Heart right ventricle (tissue), 16 donors: ENCODE results near the gene KCTD8. TPM values are rescaled to one million over a fixed set of nuclear protein-coding genes. Genes with fewer than 3 reads are reported as not detected.

Experiments
- ATAC-seq, 8 donors: fragments of 200-7000 bp; cut with Tn5 transposase; one replicate each; pipeline ENCODE4 v1.9.1; 2020; ENCODE audit warnings: mild to moderate bottlenecking in 8 of 8, moderate library complexity in 8 of 8, moderate number of reproducible peaks in 1 of 8
- DNase-seq, 2 donors: peaks; one replicate each; pipeline ENCODE4 v3.0.0-alpha.2; 2020
- H3K27ac ChIP-seq, 10 donors: fragments of 200-600 bp; sonication (generic) in 2 of 10; one replicate each; pipeline versions ENCODE4 v1.5.0 to v1.8.0; 2020 to 2022; ENCODE audit warnings: mild to moderate bottlenecking in 3 of 10
- H3K27me3 ChIP-seq, 7 donors: fragments of 200-600 bp; one replicate each; pipeline ENCODE4 v1.8.0; 2021 to 2022; ENCODE audit warnings: mild to moderate bottlenecking in 2 of 7
- H3K36me3 ChIP-seq, 9 donors: fragments of 200-600 bp; sonication (generic) in 1 of 9; one replicate each; pipeline versions ENCODE4 v1.5.0 to v1.8.0; 2020 to 2022; ENCODE audit warnings: mild to moderate bottlenecking in 2 of 9
- H3K4me1 ChIP-seq, 9 donors: fragments of 200-600 bp; sonication (generic) in 1 of 9; one replicate each; pipeline versions ENCODE4 v1.5.0 to v1.8.0; 2020 to 2022; ENCODE audit warnings: mild to moderate bottlenecking in 4 of 9
- H3K4me3 ChIP-seq, 10 donors: fragments of 200-600 bp; sonication (generic) in 2 of 10; one replicate each; pipeline versions ENCODE4 v1.5.0 to v1.8.0; 2020 to 2022; ENCODE audit warnings: mild to moderate bottlenecking in 7 of 10, moderate library complexity in 2 of 10
- H3K9me3 ChIP-seq, 11 donors: fragments of 200-600 bp in 10 of 11; sonication (generic) in 2 of 11; one replicate each; pipeline versions ENCODE4 v1.5.0 to v1.8.0; 2013 to 2022; ENCODE audit warnings: mild to moderate bottlenecking in 2 of 11, control low read depth in 1 of 11, moderate library complexity in 1 of 11
- WGBS, 2 donors: extraction: QIAGEN DNeasy Blood & Tissue Kit; methylation state at CpG; one replicate each; pipeline ENCODE4 v1.1.7; 2013; ENCODE audit warnings: inconsistent platforms in 1 of 2; 5-methylcytosine and 5-hydroxymethylcytosine counted together
- intact Hi-C, 10 donors: fragments of 100-400 bp; cut with DNase I; formaldehyde crosslinking; loops; one replicate each; pipeline versions ENCODE4 v1.11.1 to v1.14.2; 2022
- polyA plus RNA-seq, 2 donors: library from polyadenylated mRNA; stranded (reverse); fragments of 200-250 nt; gene quantifications; one replicate each; pipeline ENCODE4 v1.2.3, GENCODE V29; 2013
- total RNA-seq, 10 donors: library from RNA; stranded (reverse); fragmentation: NEBNext Ultra II Directional in 3 of 10; extraction: Animal tissue kit (Norgen Biotek cat#: 25700) in 3 of 10; gene quantifications; one replicate each; pipeline versions ENCODE4 v1.2.1 to v1.2.4, GENCODE V29; 2021 to 2023
- TF ChIP-seq, protein P1 (sequence below), 9 donors: fragments of 200-600 bp; sonication (generic) in 2 of 9; IDR thresholded peaks; one replicate each; pipeline versions ENCODE4 v1.5.0 to v1.8.0; 2021 to 2022; ENCODE audit warnings: antibody characterized with exemption in 9 of 9, mild to moderate bottlenecking in 5 of 9, moderate library complexity in 1 of 9
- donor health status: Arrhythmogenic right ventricular cardiomyopathy.
- donor health status: ischemic (EF 13 %, LVEDD 7.1; RV severe dilation, severe dysfunction).
- donor health status: healthy with polysubstance abuse.
- donor health status: DM: no; HTN: yes; CAD: no.
- donor health status: DM: no; HTN: no; CAD: no.
- donor health status: ischemic (EF 25% LVEDD 6.9; RV normal size, moderate dysfunction).
- donor health status: ischemic (EF 25% LVEDD 5.7; RV mildly dilated, moderate dysfunction).
- donor health status: healthy.
- donor health status: DM: yes; HTN: yes; CAD: no.
- donor health status: Ischemic cardiomyopathy.
- donor health status: ischemic (EF 35%, LVEDD 5.7; RV mildly dilated, moderate dysfunction).
- donor health status: nonischemic (EF 11% LVEDD 7.7; RV severe dilation, severe dysfunction).
- donor health status: DM: yes; HTN: yes; CAD: no.
- donor health status: PGD.
- donor health status: ischemic (EF 29% LVEDD 5.4; RV normal size, mild dysfunction).
- donor health status: nonischemic (EF 23%, LVEDD 6.1; RV moderate dilation, normal function).

Gene KCTD8
- total and polyA plus RNA-seq, 12 donors = 0.03 to 0.39 (median 0.16) TPM; not detected in 4

DNA sequence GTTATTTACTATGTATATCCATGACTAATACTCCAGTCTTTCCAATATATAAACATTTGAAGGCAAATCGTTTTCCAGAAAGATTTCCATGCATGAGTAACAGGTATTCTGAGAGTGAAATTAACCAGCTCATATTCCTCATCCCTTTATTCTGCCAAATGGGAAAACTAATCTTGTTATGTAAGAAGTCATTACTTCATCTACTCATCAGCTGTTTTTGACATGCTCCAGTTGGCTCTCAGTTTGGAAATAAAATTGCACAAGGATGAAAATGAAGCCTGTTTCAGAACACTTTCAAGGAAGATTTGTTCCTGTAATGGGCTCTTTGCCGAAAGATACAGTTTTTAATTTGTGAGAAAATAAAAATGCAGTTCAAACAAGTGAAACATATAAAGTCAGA is 121.9 kb downstream of the KCTD8 start:
- no peaks in the 10 kb centered on the region for H3K27me3 ChIP-seq
- TF ChIP-seq, protein P1, sequence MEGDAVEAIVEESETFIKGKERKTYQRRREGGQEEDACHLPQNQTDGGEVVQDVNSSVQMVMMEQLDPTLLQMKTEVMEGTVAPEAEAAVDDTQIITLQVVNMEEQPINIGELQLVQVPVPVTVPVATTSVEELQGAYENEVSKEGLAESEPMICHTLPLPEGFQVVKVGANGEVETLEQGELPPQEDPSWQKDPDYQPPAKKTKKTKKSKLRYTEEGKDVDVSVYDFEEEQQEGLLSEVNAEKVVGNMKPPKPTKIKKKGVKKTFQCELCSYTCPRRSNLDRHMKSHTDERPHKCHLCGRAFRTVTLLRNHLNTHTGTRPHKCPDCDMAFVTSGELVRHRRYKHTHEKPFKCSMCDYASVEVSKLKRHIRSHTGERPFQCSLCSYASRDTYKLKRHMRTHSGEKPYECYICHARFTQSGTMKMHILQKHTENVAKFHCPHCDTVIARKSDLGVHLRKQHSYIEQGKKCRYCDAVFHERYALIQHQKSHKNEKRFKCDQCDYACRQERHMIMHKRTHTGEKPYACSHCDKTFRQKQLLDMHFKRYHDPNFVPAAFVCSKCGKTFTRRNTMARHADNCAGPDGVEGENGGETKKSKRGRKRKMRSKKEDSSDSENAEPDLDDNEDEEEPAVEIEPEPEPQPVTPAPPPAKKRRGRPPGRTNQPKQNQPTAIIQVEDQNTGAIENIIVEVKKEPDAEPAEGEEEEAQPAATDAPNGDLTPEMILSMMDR (IDR thresholded peaks at IDR 0.05) = no peak
- DNase-seq (no peak), ATAC-seq (peak in 4 of 8 donors; percentile 24 to 61 (median 44))
- no peak overlapping the region for H3K4me3 ChIP-seq
- H3K9me3 ChIP-seq = peaks cover 0 to 6% (median 0%) of the 10 kb centered on the region in 11 donors
- no peaks in the 10 kb centered on the region for H3K4me1 ChIP-seq
- 30 to 35% methylated on average over 2 of the region's 2 CpGs for WGBS, 2 donors
- H3K27ac ChIP-seq = no peak overlapping the region
- intact Hi-C loops = no loop called here
- no peaks in the 10 kb centered on the region for H3K36me3 ChIP-seq

DNA sequence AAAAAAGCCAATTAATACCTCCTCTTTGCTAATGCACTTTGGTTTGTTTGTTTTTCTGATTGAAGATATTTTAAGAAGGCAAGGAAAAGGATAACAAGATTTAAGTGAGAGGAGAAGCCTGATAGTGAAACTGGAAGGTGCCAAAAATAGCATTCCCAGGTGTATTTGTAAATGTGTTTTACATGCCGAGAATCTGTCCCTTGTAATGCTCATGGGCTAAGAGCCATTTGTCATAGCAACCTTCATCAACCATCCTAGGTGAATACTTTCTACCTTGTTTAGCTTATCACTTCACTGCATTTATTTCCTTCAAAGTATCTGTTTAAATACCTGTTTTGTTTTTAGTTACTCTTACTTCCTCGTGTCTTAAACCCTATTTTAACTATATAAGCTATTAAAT is 127.8 kb downstream of the KCTD8 start:
- DNase-seq = no peak
- ATAC-seq = no peak
- H3K4me1 ChIP-seq = no peaks in the 10 kb centered on the region
- no peaks in the 10 kb centered on the region for H3K27me3 ChIP-seq
- intact Hi-C loops = no loop called here
- H3K36me3 ChIP-seq = no peaks in the 10 kb centered on the region
- TF ChIP-seq, protein P1 (IDR thresholded peaks at IDR 0.05) = no peak
- no peak overlapping the region for H3K4me3 ChIP-seq
- 21 to 44% methylated on average over 2 of the region's 2 CpGs for WGBS, 2 donors
- no peak overlapping the region for H3K27ac ChIP-seq
- H3K9me3 ChIP-seq = peaks cover 0 to 11% (median 0%) of the 10 kb centered on the region in 11 donors

DNA sequence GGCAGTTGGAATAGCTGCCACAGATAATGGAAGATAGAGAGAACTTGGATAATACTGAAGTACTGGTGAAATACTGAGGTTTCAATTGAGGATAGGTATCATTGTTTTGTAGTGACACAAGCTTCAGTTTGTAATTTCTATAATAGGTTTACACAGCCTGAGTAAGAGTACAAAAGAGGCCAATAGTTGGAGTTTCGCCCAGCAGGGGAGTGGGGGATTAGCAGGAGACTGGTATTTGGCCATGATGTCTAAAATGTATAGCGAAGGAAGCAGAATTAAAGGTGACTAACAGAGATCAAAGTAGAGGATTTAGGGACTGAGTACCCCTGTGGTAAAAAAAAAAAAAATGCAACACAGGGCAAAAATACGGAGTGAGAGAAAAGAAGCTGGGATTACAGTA is 129.5 kb downstream of the KCTD8 start:
- intact Hi-C loops = loop anchor here in 1 of 10 donors (10.0 kb wide), 1 partner anchor 64 kb away; no protein-coding TSS in a partner anchor
- H3K27ac ChIP-seq = no peak overlapping the region
- WGBS, 2 donors = 77 to 80% methylated on average over 3 of the region's 3 CpGs
- H3K4me3 ChIP-seq = no peak overlapping the region
- H3K4me1 ChIP-seq = no peaks in the 10 kb centered on the region
- no peaks in the 10 kb centered on the region for H3K36me3 ChIP-seq
- DNase-seq = no peak
- peaks cover 0 to 12% (median 0%) of the 10 kb centered on the region in 11 donors for H3K9me3 ChIP-seq
- no peak for ATAC-seq
- H3K27me3 ChIP-seq = no peaks in the 10 kb centered on the region
- TF ChIP-seq, protein P1 (IDR thresholded peaks at IDR 0.05) = no peak

DNA sequence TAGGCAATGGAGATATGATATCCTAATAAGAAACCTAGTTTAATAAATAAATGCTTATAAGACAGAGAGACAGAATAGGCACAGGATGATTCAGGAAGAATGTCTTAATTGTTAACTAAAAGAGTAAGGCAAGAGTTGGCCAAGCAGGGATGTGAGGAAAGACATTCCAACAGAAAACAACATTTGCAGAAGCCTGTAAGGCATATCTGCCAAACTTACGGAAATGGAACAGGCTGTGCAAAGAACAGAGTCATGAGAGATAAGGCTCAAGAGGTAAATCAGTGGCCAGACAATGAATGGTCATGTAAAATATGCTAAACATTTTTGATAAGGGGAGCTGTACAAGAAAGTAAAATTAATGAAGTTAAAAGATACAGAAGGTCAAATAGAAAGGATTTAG is 134.9 kb downstream of the KCTD8 start:
- DNase-seq = no peak
- WGBS, 2 donors = 10 to 26% methylated on average over 1 of the region's 1 CpG
- Histone ChIP-seq H3K4me1 (no peaks in the 10 kb centered on the region), H3K4me3 (no peak overlapping the region), H3K27me3 (no peaks in the 10 kb centered on the region), H3K9me3 (peaks cover 0 to 7% (median 0%) of the 10 kb centered on the region in 11 donors), H3K36me3 (no peaks in the 10 kb centered on the region), H3K27ac (no peak overlapping the region)
- TF ChIP-seq, protein P1 (IDR thresholded peaks at IDR 0.05) = no peak
- intact Hi-C loops = loop anchor here in 1 of 10 donors (10.0 kb wide), 1 partner anchor 59 kb away; no protein-coding TSS in a partner anchor
- ATAC-seq = no peak
